Measurements from ENCODE around the gene SPX.

DNA sequence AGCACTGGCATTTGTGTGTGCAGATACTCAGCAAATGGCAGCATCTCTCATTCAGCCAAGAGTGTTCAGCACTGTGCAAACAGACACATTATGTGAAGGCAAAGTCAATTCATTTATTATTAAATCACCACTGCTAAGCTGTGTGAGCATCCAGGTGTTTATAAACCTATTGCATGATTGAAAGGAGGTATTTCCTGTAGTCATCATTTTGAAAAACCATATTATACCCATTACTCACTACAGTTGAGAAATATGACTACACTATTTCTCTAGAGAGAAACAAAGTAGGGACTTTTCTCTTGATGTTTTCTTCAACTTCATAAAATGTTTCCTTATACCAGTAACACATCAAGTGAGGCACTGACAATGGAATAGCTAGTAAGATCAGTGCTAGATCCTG, 13.7 kb downstream of the SPX start:
- TF ChIP-seq POLR2A (IDR thresholded peaks at IDR 0.05): no peak
- TF ChIP-seq, protein P1, sequence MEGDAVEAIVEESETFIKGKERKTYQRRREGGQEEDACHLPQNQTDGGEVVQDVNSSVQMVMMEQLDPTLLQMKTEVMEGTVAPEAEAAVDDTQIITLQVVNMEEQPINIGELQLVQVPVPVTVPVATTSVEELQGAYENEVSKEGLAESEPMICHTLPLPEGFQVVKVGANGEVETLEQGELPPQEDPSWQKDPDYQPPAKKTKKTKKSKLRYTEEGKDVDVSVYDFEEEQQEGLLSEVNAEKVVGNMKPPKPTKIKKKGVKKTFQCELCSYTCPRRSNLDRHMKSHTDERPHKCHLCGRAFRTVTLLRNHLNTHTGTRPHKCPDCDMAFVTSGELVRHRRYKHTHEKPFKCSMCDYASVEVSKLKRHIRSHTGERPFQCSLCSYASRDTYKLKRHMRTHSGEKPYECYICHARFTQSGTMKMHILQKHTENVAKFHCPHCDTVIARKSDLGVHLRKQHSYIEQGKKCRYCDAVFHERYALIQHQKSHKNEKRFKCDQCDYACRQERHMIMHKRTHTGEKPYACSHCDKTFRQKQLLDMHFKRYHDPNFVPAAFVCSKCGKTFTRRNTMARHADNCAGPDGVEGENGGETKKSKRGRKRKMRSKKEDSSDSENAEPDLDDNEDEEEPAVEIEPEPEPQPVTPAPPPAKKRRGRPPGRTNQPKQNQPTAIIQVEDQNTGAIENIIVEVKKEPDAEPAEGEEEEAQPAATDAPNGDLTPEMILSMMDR (IDR thresholded peaks at IDR 0.05): no peak

Measured in tibial nerve (tissue), 3 donors.